Esophagus muscularis mucosa (tissue), 4 donors: ENCODE results near the gene ACAT1. TPM values are rescaled to one million over a fixed set of nuclear protein-coding genes. Genes with fewer than 3 reads are reported as not detected.
A peak's percentile ranks its signal among the peaks of the same experiment; 100 is the strongest.

Source experiments
- DNase-seq: peaks from one replicate; pipeline ENCODE4 v3.0.0-alpha.2; 2017; ENCODE audit errors: extremely low spot score
- H3K27ac ChIP-seq, 4 donors: fragments of 200-600 bp; sonication (generic); replicated peaks in 1 of 4; 1 replicate in 3 of 4; 2 replicates in 1 of 4; pipeline ENCODE4 v1.5.1; 2016 to 2019; ENCODE audit warnings: mild to moderate bottlenecking in 1 of 4
- H3K27me3 ChIP-seq, 4 donors: fragments of 200-600 bp; sonication (generic); one replicate each; pipeline versions ENCODE4 v1.5.1 to v1.6.0; 2016 to 2019
- H3K36me3 ChIP-seq, 4 donors: fragments of 200-600 bp; sonication (generic); one replicate each; pipeline ENCODE4 v1.5.1; 2016 to 2019
- H3K4me1 ChIP-seq, 4 donors: fragments of 200-600 bp; sonication (generic); one replicate each; pipeline ENCODE4 v1.5.1; 2016 to 2019
- H3K4me3 ChIP-seq, 4 donors: fragments of 200-600 bp; sonication (generic); 1 replicate in 2 of 4; 2 replicates in 2 of 4; pipeline ENCODE4 v1.5.1; 2016 to 2019; ENCODE audit warnings: mild to moderate bottlenecking in 4 of 4, moderate library complexity in 1 of 4
- H3K9me3 ChIP-seq, 4 donors: fragments of 200-600 bp; sonication (generic); 1 replicate in 3 of 4; 2 replicates in 1 of 4; pipeline ENCODE4 v1.5.1; 2016 to 2019
- EP300 ChIP-seq: sonication (generic); formaldehyde crosslinking; IDR thresholded peaks from one replicate; pipeline ENCODE4 v1.6.1; 2017; ENCODE audit warnings: antibody characterized with exemption
- POLR2A ChIP-seq: fragments of 450-650 bp; IDR thresholded peaks from one replicate; pipeline ENCODE4 v1.6.1; 2017; ENCODE audit warnings: antibody characterized with exemption, moderate library complexity, mild to moderate bottlenecking, low read depth
- POLR2AphosphoS5 ChIP-seq, 2 donors: sonication (generic); formaldehyde crosslinking; IDR thresholded peaks; one replicate each; pipeline ENCODE4 v1.6.1; 2017; ENCODE audit warnings: antibody characterized with exemption in 2 of 2
- WGBS: methylation state at CpG from one replicate; pipeline ENCODE4 v1.1.5; 2018; 5-methylcytosine and 5-hydroxymethylcytosine counted together
- intact Hi-C: fragments of 100-400 bp; cut with DNase I; formaldehyde crosslinking; loops from one replicate; pipeline ENCODE4 v1.15.1; 2023
- total RNA-seq, 4 donors: library from RNA; depleted of rRNA; stranded (reverse); fragments of >200 nt; gene quantifications; one replicate each; pipeline versions ENCODE4 v1.1.0 to v1.2.1, GENCODE V29; 2016
- TF ChIP-seq, protein P1 (sequence below), 3 experiments: fragments of 200-600 bp in 2 of 3; fragments of 450-650 bp in 1 of 3; sonication (generic) in 2 of 3; IDR thresholded peaks; one replicate each; pipeline ENCODE4 v1.5.1; 2017 to 2019; ENCODE audit warnings: antibody characterized with exemption in 3 of 3, mild to moderate bottlenecking in 2 of 3, moderate library complexity in 1 of 3

The ACAT1 gene
- total RNA-seq, 4 donors from 2014 or later, result 89.6 to 191 (median 139) TPM

- WGBS, result 90% methylated on average over 3 of the region's 3 CpGs
- H3K36me3 ChIP-seq, result peaks cover 32 to 82% (median 59%) of the 10 kb centered on the region in 4 donors
- H3K4me1 ChIP-seq, result no peaks in the 10 kb centered on the region
- H3K4me3 ChIP-seq, result no peak overlapping the region
- intact Hi-C loops, result no loop called here
- H3K27ac ChIP-seq, result no peak overlapping the region
- TF ChIP-seq POLR2AphosphoS5 (IDR thresholded peaks at IDR 0.05) (no peak), EP300 (no peak), POLR2A (no peak)
- TF ChIP-seq, protein P1, sequence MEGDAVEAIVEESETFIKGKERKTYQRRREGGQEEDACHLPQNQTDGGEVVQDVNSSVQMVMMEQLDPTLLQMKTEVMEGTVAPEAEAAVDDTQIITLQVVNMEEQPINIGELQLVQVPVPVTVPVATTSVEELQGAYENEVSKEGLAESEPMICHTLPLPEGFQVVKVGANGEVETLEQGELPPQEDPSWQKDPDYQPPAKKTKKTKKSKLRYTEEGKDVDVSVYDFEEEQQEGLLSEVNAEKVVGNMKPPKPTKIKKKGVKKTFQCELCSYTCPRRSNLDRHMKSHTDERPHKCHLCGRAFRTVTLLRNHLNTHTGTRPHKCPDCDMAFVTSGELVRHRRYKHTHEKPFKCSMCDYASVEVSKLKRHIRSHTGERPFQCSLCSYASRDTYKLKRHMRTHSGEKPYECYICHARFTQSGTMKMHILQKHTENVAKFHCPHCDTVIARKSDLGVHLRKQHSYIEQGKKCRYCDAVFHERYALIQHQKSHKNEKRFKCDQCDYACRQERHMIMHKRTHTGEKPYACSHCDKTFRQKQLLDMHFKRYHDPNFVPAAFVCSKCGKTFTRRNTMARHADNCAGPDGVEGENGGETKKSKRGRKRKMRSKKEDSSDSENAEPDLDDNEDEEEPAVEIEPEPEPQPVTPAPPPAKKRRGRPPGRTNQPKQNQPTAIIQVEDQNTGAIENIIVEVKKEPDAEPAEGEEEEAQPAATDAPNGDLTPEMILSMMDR (IDR thresholded peaks at IDR 0.05), result no peak
- DNase-seq, result no peak
- H3K27me3 ChIP-seq, result no peaks in the 10 kb centered on the region
- no peaks in the 10 kb centered on the region for H3K9me3 ChIP-seq
These were observed 24.2 kb upstream of the ACAT1 start for GRCh38 chr11:108097179-108097578.

DNA sequence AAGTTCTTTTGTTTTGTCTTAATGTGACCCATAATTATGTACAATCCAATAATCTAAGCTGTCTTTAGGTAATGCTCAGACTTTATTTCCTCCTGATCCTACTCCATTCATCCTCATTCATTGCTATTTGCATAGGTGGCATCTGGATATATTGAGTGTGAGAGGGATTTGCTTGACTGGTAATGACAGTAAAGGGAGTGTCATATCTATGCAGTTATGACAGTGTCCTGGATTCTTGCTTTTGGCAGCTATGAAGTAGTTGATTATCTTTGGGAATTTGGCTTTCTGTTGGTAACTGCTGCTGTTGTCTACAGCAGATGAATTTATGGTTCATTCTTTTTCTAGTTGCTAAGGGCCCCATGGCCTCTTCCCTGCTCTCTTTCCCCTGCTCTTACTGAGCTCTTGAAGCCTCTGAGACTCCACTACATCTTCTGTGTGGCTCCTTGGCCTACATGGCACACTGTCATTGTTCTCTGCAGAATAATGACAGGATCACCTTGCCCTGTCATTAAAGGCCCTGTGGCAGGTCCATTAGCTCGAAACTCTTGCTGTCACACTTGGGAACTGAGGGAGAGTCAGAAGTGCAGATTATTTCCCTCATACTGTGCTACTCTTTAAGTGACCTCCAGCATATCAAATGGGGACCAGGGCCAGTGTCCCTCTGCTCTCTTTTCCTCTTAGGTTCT, 20.1 kb upstream of the ACAT1 start:
- intact Hi-C loops, result no loop called here
- 93% methylated on average over 1 of the region's 1 CpG for WGBS
- no peak overlapping the region for H3K4me3 ChIP-seq
- H3K9me3 ChIP-seq, result no peaks in the 10 kb centered on the region
- TF ChIP-seq POLR2A (no peak), POLR2AphosphoS5 (IDR thresholded peaks at IDR 0.05) (no peak), EP300 (no peak)
- no peak overlapping the region for H3K27ac ChIP-seq
- DNase-seq, result no peak
- H3K4me1 ChIP-seq, result no peaks in the 10 kb centered on the region
- H3K27me3 ChIP-seq, result no peaks in the 10 kb centered on the region
- H3K36me3 ChIP-seq, result peaks cover 15 to 95% (median 69%) of the 10 kb centered on the region in 4 donors

GRCh38 chr11:108111126-108111525, 10.2 kb upstream of the ACAT1 start:
- DNase-seq, result peak; percentile 42
- no peak overlapping the region for H3K4me3 ChIP-seq
- TF ChIP-seq POLR2A (no peak), POLR2AphosphoS5 (IDR thresholded peaks at IDR 0.05) (no peak), EP300 (no peak)
- TF ChIP-seq, protein P1 (IDR thresholded peaks at IDR 0.05), result no peak
- intact Hi-C loops, result loop anchor here (10.0 kb wide), 1 partner anchor 554 kb away; the partner anchor contains the start of gene DDX10
- H3K36me3 ChIP-seq, result peaks cover 0 to 22% (median 3%) of the 10 kb centered on the region in 4 donors
- no peak overlapping the region for H3K27ac ChIP-seq
- H3K27me3 ChIP-seq, result no peaks in the 10 kb centered on the region
- 97% methylated on average over 4 of the region's 4 CpGs for WGBS
- H3K4me1 ChIP-seq, result peaks cover 12 to 15% (median 15%) of the 10 kb centered on the region in 4 donors
- no peaks in the 10 kb centered on the region for H3K9me3 ChIP-seq

GRCh38 chr11:108112057-108112456, 9.3 kb upstream of the ACAT1 start:
- intact Hi-C loops, result loop anchor here (10.0 kb wide), 1 partner anchor 553 kb away; the partner anchor contains the start of gene DDX10
- peaks cover 0 to 18% (median 1%) of the 10 kb centered on the region in 4 donors for H3K36me3 ChIP-seq
- DNase-seq, result peak; percentile 39
- H3K27ac ChIP-seq, result no peak overlapping the region
- H3K4me3 ChIP-seq, result no peak overlapping the region
- H3K9me3 ChIP-seq, result no peaks in the 10 kb centered on the region
- no peaks in the 10 kb centered on the region for H3K27me3 ChIP-seq
- peaks cover 15 to 20% (median 18%) of the 10 kb centered on the region in 4 donors for H3K4me1 ChIP-seq
- TF ChIP-seq POLR2AphosphoS5 (IDR thresholded peaks at IDR 0.05) (no peak), POLR2A (no peak), EP300 (no peak)
- TF ChIP-seq, protein P1 (IDR thresholded peaks at IDR 0.05), result no peak
- 94% methylated on average over 2 of the region's 2 CpGs for WGBS

GRCh38 chr11:108115500-108116140, 5.7 kb upstream of the ACAT1 start:
- peaks cover 0 to 3% (median under 1%) of the 10 kb centered on the region in 4 donors for H3K36me3 ChIP-seq
- H3K4me1 ChIP-seq, result peaks cover 15 to 25% (median 20%) of the 10 kb centered on the region in 4 donors
- peak overlapping the region; percentile 75 to 80 (median 78) for H3K27ac ChIP-seq
- TF ChIP-seq POLR2A, result no peak
- TF ChIP-seq POLR2AphosphoS5 (IDR thresholded peaks at IDR 0.05), result peak; percentile 64 to 84
- 20% methylated on average over 5 of the region's 5 CpGs for WGBS
- H3K9me3 ChIP-seq, result no peaks in the 10 kb centered on the region
- no peak overlapping the region for H3K4me3 ChIP-seq
- no peaks in the 10 kb centered on the region for H3K27me3 ChIP-seq
- peak; percentile 97 for DNase-seq
- intact Hi-C loops, result loop anchor here (10.0 kb wide), 1 partner anchor 549 kb away; the partner anchor contains the start of gene DDX10
